Activated T-helper 1 cell treated with Interleukin-2 at 50 U/mL for 16 hours (primary cell): ENCODE results near the gene QKI.

Experiments
- DNase-seq: peaks from one replicate; pipeline ENCODE4 v3.0.0-alpha.2; 2020; ENCODE audit warnings: low read depth

The QKI gene

GRCh38 chr6:163536770-163537169 is 122.3 kb downstream of the QKI start:
- DNase-seq, result no peak

GRCh38 chr6:163538331-163538730 is 123.8 kb downstream of the QKI start:
- DNase-seq, result no peak

DNA sequence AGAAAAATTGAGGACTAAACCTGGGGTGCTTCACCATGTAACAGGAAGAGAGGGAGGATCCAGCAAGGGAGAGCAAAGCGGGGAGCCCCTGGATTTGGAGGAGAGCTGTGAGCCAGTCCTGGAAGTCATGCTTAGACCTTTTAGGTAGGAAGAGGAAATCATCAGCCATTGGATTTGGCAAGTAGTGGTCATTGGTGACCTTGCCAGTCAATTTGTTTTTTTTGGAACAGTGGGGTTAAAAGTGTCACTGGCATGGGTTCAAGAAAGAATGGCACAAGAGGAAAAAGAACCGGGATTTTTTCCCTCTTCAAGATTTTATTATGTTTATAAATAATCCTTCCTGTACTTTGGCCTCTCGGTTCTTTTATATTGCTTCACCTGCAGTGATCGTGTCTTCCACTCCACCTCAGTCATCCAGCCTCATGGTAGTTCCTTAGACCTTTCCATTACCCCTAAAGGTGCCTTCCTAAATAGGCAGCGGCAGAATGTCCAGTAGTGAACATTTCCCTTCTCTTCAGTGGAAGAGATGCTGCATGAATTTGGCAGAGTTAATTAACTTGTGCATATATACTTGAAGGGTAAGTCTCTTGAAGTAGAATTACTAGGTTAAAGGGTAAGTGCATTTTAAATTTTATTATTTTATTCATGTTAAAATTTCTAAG is 124.7 kb downstream of the QKI start:
- DNase-seq, result no peak

DNA sequence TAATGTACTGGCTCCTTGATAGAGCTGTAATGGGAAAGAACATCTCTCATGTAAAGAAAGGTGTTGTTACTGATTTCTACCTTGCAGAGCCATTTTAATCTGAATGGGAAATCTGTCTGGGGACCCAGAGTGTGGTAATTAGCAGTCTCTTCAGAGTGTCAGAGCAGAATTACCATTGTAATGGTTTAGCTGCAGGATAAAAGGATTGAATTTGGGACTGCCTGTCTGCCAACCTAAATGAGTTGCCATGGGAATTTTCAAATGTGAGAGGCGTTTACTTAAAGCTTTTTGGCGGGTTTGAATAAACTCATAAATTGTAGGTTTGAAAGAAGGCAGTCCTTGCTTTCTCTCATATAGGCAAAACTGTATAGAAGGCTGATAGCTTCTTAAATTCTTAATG is 128.8 kb downstream of the QKI start:
- DNase-seq, result no peak

DNA sequence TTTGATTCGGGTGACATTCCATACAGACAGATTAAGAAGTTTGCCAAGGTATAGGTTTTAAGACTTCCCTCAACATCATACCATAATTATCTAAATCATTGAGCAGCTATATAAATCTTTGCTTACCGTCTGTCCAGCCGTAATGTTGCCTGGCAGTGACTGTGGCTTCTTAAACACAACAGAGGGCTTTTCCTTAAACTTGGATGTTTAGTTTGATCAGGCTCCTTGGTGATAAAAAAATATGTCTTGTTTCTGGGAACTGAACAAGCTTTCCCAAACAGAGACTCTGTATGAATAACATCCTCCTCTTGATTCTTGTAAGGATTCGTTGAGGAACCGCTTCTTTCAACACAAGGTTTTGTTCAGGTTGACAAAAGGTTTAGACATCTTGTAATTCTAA is 130.9 kb downstream of the QKI start:
- no peak for DNase-seq

DNA sequence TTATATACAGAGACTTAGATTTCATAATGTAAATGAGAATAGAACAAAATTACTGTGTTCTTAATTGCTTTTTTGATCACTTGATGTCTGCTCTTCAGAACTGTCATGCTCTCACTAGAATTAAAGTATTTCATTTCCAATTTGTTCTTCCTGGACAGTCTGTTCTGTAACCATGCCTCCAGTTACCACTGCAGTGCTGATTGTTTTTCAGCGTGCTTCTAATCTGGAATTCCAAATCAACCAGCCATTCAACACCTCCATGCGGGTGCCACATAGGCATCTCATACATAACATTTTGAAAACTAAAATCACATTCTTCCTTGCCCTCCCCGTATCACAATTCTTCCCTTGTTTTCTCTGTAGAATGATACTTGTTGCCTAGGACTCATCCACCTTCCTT is 132.8 kb downstream of the QKI start:
- no peak for DNase-seq

- no peak for DNase-seq
These were observed 134.1 kb downstream of the QKI start for GRCh38 chr6:163548624-163549023.

DNA sequence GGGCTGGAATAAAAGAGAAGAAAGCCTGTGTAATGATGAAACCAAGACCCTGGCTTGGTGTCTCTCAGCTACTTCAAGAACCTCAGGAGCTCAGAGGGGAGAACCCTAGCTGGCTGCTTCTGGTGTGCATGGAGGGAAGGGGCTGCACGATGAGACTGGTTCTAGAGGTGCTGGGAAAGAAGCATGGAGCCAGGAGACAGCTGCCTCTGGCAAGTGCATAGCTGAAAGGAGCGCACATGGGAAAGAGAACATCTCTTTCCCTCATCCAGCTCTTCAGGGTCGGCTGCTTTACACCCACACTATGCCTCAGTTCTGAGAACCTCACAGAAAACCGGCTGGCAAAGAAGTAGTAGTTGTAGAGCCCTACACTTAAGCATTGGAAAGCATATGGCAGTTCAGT is 139.5 kb downstream of the QKI start:
- no peak for DNase-seq

DNA sequence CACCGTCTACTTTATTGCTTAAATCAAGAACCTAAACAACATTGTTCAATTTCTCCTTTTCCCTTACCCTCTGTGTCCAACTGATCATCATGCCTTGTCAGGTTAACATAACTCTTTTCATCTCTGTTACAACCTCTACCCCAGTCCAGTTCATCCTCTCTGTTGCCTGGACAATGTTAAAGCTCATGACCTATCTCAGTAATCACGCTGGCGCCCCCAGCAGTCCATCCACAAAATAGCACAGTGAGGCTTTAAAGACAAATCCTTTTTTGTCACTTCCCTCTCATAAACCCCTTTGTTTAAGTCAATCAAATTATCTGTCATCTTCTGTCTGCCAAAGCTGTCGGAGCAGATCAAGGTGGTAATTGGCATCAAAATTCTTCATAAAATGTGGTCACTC is 140.1 kb downstream of the QKI start:
- DNase-seq, result peak; percentile 22

GRCh38 chr6:163559661-163560060 is 145.1 kb downstream of the QKI start:
- no peak for DNase-seq

GRCh38 chr6:163563318-163563717 is 148.8 kb downstream of the QKI start:
- DNase-seq, result no peak

DNA sequence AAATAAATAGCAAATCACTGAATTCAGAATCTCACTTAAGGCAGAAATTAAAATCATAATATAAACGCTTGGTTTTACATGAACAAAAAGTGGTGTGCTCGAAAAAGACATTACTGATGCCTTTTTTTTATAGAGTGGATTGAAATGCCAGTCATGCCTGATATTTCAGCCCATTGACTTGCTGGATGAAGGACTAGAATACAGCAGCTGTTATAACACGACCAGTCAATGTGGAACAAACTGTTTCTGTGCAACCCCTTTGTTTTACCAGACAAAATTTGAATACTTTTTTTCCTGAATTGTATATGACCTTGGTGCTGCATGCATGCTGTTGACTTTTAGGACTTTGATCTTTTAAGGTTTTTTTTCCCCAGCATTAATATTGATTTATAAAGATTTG is 150.0 kb downstream of the QKI start:
- no peak for DNase-seq

GRCh38 chr6:163565140-163565539 is 150.6 kb downstream of the QKI start:
- no peak for DNase-seq

- DNase-seq, result no peak
These were observed 151.5 kb downstream of the QKI start for GRCh38 chr6:163566056-163566455.

DNA sequence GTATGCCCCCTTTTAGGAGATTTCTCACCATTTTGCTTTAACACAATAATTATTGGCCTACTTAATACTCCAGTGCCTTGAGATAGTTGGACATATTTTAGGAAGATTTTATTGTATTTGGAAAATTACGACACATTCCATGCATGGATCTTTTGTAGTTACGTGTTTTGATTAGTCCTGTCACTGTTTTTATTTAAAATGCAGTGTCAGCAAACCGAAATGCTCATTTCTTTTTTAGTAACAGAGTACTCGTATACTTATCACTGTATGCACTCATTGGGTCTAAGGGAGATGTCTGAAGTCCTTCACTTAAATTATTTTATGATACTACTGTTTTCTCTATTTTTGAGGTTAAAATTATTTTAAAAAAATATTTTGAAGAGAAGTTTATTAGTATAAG is 153.8 kb downstream of the QKI start:
- DNase-seq, result no peak

- no peak for DNase-seq
These were observed 156.2 kb downstream of the QKI start for GRCh38 chr6:163570579-163571231.

DNA sequence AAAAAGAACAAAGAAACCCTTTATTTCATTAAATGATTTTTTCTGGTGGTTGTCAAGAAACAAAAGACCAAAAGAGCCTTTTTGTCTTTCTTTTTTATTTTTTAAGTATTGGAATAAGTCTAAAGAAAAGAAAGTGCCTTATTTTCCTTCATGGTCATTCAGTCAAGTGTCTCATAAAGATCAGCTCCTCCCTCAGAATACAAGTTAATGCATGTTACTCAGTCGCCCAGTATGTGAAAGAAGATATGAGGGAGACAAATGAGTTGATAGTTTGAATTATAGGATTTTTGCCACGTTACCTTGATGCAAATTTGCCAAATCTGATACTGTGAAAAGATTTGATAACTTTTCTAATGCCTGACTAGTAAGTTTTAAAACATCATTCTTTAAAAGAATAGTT is 157.2 kb downstream of the QKI start:
- DNase-seq, result no peak

DNA sequence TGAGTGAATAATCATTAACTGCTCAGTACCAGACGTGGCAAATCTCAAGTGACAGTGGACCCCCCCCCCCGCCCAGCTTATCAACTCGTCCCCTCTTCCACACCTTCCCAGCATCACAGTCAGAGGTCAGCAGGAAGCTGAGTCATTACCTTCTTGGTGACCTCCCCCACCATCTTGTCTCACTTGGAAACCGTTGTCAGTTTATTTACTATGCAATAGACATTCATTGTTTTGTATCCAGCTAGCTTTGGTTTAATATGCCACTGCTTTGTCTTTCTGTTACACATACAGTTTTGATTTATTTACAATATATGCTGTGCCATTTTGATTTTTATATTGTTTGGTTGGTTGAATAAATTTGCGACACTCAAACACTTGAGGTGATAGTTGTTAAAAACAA is 158.1 kb downstream of the QKI start:
- no peak for DNase-seq

DNA sequence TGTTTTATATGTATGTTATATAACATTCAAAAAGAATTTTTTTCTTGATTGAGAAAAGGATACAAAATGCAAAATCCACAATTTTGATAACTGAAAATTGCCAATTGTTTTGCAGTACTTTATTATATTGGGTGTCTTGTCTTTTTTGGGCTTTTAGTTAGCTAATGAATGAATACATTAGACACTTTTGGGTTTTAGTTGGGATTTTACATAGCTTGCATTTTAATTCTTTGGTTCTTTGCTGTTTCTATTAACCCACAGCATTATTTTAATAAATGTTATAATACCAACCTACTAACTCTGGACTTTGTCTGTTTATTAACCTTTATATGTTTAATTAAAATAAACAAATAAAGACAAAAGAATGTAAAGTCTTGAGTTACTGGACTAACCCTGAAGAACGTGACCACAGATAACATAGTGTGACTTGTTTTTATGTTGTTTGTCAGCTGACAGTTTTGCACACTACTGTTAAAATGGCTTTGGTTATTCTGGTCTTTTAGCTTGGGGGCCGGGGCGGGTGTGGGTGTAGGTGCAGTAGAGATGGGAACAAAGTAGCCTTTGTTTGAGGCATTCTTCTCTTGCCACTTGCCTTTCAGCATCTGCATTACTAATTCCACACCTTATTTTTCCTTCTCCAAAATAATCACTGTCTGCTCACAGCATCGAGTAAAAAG is 159.1 kb downstream of the QKI start:
- no peak for DNase-seq

DNA sequence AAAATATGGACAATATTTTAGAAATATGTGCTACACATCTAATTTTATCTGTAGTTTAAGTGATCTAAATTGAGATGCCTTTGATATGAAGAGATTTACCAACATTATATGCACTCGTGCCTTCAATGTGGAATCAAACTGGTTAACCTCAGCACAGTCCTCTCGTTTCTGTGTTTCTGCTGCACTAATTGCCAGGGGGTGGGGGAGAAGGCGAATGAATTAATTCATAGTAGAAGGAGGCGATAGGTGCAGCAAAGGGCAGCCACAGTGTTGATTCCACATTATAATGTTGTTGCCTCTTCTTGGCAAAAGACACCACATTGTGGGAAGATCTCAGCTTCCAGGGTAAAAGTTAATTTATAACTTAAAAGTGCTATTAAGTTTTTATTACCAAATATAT is 161.6 kb downstream of the QKI start:
- DNase-seq, result no peak

DNA sequence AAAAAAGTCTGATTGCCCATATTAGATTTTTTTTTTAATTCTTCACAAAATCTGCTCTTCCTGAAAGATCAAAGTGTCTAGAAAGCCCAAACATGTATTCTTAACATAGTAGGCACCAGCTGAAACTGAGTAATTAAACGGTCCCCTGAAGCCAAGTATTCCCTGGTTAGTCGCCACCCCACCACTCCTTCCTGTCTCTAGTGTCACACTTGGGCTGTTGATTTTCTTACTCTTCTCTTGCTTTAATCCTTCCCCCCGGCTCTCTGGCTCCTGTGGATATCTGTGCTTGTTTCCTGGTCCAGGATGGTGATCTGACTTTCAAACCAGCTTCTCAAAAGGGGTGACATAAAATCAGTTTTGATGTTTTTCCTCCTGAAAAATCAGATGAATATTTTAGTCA is 162.9 kb downstream of the QKI start:
- no peak for DNase-seq

DNA sequence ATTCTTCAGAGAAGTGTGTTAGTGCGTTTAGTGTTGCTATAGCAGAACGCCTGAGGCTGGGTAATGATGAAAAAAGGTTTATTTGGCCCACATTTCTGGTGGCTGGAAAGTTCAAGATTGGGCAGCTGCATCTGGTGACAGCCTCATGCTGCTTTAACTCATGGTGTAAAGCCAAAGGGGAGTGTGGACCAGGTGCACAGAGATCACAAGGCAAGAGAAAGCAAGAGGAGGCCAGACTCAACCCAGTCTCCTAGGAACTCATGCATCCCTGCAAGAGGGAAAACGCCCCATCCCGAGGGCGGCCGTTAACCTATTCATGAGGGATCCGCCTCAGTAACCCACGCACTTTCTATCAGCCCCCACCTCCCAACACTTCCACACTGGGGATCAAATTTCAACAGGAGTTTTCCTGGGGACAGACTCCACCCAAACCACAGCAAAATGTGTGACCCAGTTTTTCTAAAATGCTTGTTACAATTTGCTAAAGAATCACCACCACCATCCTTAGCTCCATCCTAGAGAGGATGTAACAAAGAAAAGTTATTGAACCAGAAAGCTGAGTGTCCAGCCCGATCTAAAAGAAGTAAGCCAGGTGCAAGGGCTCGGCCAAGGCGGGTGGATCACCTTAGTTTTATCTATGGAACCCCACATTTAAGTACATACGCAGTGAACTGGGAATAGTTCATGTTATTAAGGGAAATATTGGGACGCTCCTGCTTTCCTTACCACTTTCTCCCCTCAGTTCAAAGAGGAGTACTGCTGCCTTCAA is 164.8 kb downstream of the QKI start:
- no peak for DNase-seq

- no peak for DNase-seq
These were observed 165.4 kb downstream of the QKI start for GRCh38 chr6:163579880-163580295.
